ENCODE measurements around the gene PPIB. TPM values are rescaled to one million over a fixed set of nuclear protein-coding genes. Genes with fewer than 3 reads are reported as not detected.

PPIB gene
- total RNA-seq, 1 donor from 2014 or later, result 674 TPM

DNA sequence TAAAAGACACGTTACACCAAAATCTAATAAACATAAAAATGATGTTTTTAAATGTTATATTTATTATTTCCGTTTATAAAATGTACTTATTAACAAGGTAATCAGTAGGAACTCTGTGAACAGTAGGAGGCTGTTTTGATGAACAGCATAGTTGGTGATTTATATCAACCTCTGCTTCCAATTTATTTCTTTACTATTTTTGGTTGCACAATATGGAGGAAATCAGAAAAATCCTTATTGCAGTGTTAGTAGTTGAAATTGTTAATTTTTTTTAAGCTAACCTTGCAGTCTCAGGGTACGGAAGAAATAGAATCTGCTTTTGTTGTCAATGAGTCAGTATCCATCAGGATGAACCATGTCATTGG lies 16.3 kb downstream of the PPIB start:
- Histone ChIP-seq H3K4me3 (no peak overlapping the region), H3K9me3 (no peaks in the 10 kb centered on the region), H3K36me3 (peaks cover 25 to 43% of the 10 kb centered on the region in 2 donors), H3K27ac (no peak overlapping the region), H3K27me3 (peaks cover 5% of the 10 kb centered on the region), H3K4me1 (peaks cover under 1 to 5% of the 10 kb centered on the region in 2 donors)
- no peak for DNase-seq (ENCODE audit: low spot score in 2 of 2)
- TF ChIP-seq, protein P1, sequence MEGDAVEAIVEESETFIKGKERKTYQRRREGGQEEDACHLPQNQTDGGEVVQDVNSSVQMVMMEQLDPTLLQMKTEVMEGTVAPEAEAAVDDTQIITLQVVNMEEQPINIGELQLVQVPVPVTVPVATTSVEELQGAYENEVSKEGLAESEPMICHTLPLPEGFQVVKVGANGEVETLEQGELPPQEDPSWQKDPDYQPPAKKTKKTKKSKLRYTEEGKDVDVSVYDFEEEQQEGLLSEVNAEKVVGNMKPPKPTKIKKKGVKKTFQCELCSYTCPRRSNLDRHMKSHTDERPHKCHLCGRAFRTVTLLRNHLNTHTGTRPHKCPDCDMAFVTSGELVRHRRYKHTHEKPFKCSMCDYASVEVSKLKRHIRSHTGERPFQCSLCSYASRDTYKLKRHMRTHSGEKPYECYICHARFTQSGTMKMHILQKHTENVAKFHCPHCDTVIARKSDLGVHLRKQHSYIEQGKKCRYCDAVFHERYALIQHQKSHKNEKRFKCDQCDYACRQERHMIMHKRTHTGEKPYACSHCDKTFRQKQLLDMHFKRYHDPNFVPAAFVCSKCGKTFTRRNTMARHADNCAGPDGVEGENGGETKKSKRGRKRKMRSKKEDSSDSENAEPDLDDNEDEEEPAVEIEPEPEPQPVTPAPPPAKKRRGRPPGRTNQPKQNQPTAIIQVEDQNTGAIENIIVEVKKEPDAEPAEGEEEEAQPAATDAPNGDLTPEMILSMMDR (IDR thresholded peaks at IDR 0.05), result no peak
- intact Hi-C loops (cut with DNase I), result no loop called here

DNA sequence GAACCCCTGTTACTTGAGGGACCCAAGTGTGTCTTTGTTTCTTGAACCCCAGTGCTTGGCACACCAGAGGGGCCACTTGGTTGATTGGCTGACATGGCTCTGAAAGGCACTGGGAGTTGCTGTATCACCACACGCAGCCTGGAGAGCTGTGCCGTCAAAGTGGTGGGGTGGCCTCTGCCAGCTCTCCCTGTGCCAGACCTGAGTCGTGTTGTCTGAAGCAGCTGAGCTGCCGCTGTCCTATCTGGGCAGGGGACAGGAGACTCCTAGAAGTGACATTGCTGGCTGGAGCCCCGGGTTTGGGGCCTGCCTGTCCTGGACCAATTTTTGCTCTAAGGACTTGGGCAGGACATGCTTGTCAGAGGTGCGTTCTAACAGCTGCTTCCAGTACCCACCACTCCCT lies 16.8 kb downstream of the PPIB start:
- Histone ChIP-seq H3K4me3 (no peak overlapping the region), H3K4me1 (no peaks in the 10 kb centered on the region), H3K9me3 (no peaks in the 10 kb centered on the region), H3K27ac (no peak overlapping the region), H3K27me3 (peaks cover 2% of the 10 kb centered on the region), H3K36me3 (peaks cover 28 to 48% of the 10 kb centered on the region in 2 donors)
- intact Hi-C loops (cut with DNase I), result no loop called here
- TF ChIP-seq, protein P1 (IDR thresholded peaks at IDR 0.05), result no peak
- no peak for DNase-seq (ENCODE audit: low spot score in 2 of 2)

DNA sequence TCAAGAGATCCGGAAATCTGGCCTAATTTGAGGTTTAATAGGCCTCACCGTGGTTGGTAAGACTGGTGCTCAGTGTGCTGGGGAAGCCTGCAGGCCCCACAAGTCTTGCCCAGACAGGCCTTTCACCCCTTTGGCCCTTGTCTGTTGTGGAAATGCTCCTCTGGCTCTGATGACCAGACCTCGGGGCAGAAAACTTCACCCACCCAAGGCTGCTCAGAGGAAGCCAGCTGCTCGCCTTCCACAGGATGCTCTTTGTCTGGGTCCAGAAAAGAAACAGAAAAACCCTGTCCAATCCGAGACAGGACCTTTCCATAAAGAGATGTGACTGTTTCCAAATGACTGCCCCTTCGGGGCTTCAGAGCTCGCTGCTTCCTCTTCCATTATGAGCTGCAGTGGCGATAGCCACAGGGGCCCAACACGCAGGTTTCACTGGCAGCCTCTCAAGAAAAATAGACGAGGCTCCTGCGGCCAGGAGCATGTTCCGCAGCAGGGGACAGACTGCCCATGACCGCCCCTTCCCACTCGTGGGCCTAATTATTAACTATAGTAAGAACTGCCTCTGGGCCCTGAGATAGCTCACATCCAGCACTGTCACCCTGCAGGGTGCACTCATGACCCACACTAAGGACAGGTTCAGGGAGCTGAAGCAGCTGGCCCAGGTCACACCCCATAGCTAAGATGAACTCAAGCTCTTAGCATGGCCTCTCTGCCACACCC lies 18.1 kb downstream of the PPIB start:
- Histone ChIP-seq H3K9me3 (no peaks in the 10 kb centered on the region), H3K27ac (no peak overlapping the region), H3K36me3 (peaks cover 28 to 55% of the 10 kb centered on the region in 2 donors), H3K27me3 (no peaks in the 10 kb centered on the region), H3K4me1 (no peaks in the 10 kb centered on the region), H3K4me3 (no peak overlapping the region)
- intact Hi-C loops (cut with DNase I), result no loop called here
- TF ChIP-seq, protein P1 (IDR thresholded peaks at IDR 0.05), result no peak
- DNase-seq (ENCODE audit: low spot score in 2 of 2), result no peak

DNA sequence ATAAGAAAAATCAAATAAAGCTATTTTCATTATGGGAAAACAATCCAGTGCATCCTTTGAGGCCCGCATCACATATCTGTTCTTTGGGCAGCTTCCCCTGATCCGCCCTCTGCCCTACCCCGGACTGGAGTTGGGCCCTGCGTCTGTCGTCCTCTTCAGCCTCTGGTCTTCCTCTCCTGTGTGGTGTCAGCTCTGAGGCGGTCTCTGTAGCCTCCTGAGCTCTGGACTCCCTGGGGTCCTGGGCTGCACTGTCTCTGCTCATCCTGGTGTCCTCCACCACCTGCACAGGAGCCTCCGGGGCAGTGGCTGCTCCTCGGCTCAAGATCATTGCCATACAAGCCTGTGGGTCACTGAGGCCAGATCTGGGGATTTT lies 18.6 kb downstream of the PPIB start:
- H3K36me3 ChIP-seq, result peaks cover 28 to 55% of the 10 kb centered on the region in 2 donors
- TF ChIP-seq, protein P1 (IDR thresholded peaks at IDR 0.05), result no peak

DNA sequence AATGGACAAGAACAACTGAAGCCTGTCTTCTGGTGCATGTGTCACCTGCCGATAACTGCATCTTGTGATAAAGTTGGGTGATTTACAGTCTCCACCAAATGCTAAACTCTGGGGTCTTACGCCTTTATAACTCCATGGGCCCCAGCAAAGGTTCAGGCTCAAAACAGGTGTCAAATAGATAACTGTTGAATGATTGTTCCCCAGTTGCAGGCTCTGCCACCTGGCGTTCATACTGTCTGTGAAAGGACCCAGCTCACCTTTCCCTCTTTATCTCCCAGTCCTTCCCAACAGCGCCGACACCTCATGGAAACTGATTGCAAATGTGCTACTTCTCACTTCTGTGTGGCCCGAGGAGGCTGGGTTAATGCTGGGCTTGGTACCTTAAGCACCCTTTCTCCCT lies 19.5 kb downstream of the PPIB start:
- Histone ChIP-seq H3K4me3 (no peak overlapping the region), H3K9me3 (no peaks in the 10 kb centered on the region), H3K27ac (no peak overlapping the region), H3K4me1 (no peaks in the 10 kb centered on the region), H3K36me3 (peaks cover 35 to 62% of the 10 kb centered on the region in 2 donors), H3K27me3 (no peaks in the 10 kb centered on the region)
- no peak for DNase-seq (ENCODE audit: low spot score in 2 of 2)
- TF ChIP-seq, protein P1 (IDR thresholded peaks at IDR 0.05), result no peak
- intact Hi-C loops (cut with DNase I), result no loop called here

More for the DNA sequence above, 18.6 kb downstream of the PPIB start:
- no peak for DNase-seq (ENCODE audit: low spot score in 2 of 2)
- Histone ChIP-seq H3K9me3 (no peaks in the 10 kb centered on the region), H3K4me3 (no peak overlapping the region), H3K27me3 (no peaks in the 10 kb centered on the region), H3K4me1 (no peaks in the 10 kb centered on the region), H3K27ac (no peak overlapping the region)
- intact Hi-C loops (cut with DNase I), result no loop called here
